SK-N-SH (cell line): ENCODE data around the gene DENND1A.

ENCODE experiments used
- CHD2 ChIP-seq: fragments of 150-350 bp; IDR thresholded peaks from 2 replicates; pipeline ENCODE4 v1.6.1; 2018; ENCODE audit warnings: low read length; ENCODE audit not compliant: partially characterized antibody
- FOXM1 ChIP-seq: IDR thresholded peaks from 2 replicates; pipeline ENCODE4 v1.4.0; 2012; ENCODE audit warnings: low read depth, mild to moderate bottlenecking
- NRF1 ChIP-seq: IDR thresholded peaks from 2 replicates; pipeline ENCODE4 v1.6.1; 2012; ENCODE audit warnings: low read depth, mild to moderate bottlenecking, low read length
- POLR2AphosphoS5 ChIP-seq: IDR thresholded peaks from 2 replicates; pipeline ENCODE4 v1.6.1; 2012; ENCODE audit warnings: low read depth, low read length
- RAD21 ChIP-seq: IDR thresholded peaks from 2 replicates; pipeline ENCODE4 v1.6.1; 2012; ENCODE audit warnings: mild to moderate bottlenecking, low read length
- RCOR1 ChIP-seq: fragments of 150-350 bp; IDR thresholded peaks from 2 replicates; pipeline ENCODE4 v1.6.1; 2017; ENCODE audit warnings: antibody characterized with exemption, low read length
- RXRA ChIP-seq: IDR thresholded peaks from 2 replicates; pipeline ENCODE4 v1.4.0; 2012; ENCODE audit warnings: low read depth, mild to moderate bottlenecking, borderline replicate concordance
- SIN3A ChIP-seq: IDR thresholded peaks from 2 replicates; pipeline ENCODE4 v1.6.1; 2012; ENCODE audit warnings: low read depth, mild to moderate bottlenecking, low read length, moderate library complexity, borderline replicate concordance
- TF ChIP-seq, protein P1 (sequence below): fragments of 150-350 bp; IDR thresholded peaks from 2 replicates; pipeline ENCODE4 v1.6.1; 2017; ENCODE audit warnings: antibody characterized with exemption, low read length, low read depth, borderline replicate concordance
- TF ChIP-seq, protein P2 (sequence below): fragments of 200-600 bp; sonication (generic); IDR thresholded peaks from 2 replicates; pipeline ENCODE4 v1.6.1; 2017; ENCODE audit warnings: antibody characterized with exemption, mild to moderate bottlenecking, moderate library complexity

DNA sequence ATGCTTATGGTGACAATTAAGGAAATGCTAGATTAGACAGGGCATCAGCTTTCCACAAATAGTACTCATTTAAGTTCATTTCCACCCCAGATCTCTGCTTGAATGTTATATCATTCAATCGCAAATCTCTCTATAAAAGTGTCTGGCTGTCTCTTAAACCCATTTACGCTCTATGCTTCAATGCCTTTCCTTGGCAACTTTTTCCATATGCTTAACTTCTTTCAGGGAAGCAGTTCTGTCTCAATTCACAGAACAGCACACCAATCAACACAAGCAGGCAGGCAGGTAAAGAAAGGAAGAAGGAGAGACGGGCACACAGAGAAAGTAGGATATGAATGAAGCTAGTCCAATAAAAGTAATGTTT, 243.1 kb downstream of the DENND1A start:
- TF ChIP-seq, protein P1, sequence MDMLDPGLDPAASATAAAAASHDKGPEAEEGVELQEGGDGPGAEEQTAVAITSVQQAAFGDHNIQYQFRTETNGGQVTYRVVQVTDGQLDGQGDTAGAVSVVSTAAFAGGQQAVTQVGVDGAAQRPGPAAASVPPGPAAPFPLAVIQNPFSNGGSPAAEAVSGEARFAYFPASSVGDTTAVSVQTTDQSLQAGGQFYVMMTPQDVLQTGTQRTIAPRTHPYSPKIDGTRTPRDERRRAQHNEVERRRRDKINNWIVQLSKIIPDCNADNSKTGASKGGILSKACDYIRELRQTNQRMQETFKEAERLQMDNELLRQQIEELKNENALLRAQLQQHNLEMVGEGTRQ: no peak
- TF ChIP-seq, protein P2, sequence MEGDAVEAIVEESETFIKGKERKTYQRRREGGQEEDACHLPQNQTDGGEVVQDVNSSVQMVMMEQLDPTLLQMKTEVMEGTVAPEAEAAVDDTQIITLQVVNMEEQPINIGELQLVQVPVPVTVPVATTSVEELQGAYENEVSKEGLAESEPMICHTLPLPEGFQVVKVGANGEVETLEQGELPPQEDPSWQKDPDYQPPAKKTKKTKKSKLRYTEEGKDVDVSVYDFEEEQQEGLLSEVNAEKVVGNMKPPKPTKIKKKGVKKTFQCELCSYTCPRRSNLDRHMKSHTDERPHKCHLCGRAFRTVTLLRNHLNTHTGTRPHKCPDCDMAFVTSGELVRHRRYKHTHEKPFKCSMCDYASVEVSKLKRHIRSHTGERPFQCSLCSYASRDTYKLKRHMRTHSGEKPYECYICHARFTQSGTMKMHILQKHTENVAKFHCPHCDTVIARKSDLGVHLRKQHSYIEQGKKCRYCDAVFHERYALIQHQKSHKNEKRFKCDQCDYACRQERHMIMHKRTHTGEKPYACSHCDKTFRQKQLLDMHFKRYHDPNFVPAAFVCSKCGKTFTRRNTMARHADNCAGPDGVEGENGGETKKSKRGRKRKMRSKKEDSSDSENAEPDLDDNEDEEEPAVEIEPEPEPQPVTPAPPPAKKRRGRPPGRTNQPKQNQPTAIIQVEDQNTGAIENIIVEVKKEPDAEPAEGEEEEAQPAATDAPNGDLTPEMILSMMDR: no peak
- TF ChIP-seq NRF1: no peak
- TF ChIP-seq SIN3A: no peak
- no peak for TF ChIP-seq POLR2AphosphoS5
- no peak for TF ChIP-seq RCOR1
- no peak for TF ChIP-seq CHD2
- TF ChIP-seq RAD21: no peak
- no peak for TF ChIP-seq FOXM1
- TF ChIP-seq RXRA: no peak
